HPDE6-E6E7 (cell line): ENCODE data around the gene CHP1.
A peak's percentile ranks its signal among the peaks of the same experiment; 100 is the strongest.
"Not testable (repeated sequence)": the region's sequence is repeated elsewhere in the genome, so short reads cannot be mapped to it uniquely, and the experiment has no call there.

Source experiments
- DNase-seq: peaks from one replicate; pipeline ENCODE4 v3.0.0; 2011; ENCODE audit warnings: missing footprints; ENCODE audit errors: extremely low spot score

The CHP1 gene

GRCh38 chr15:41256577-41257038 is 25.5 kb downstream of the CHP1 start:
- no peak for DNase-seq

GRCh38 chr15:41258750-41259471 is 27.8 kb downstream of the CHP1 start:
- DNase-seq, result no peak

- DNase-seq, result no peak
Observed at GRCh38 chr15:41259546-41260189, 28.6 kb downstream of the CHP1 start.

- not testable (repeated sequence) for DNase-seq
Observed at GRCh38 chr15:41260924-41261323, 29.9 kb downstream of the CHP1 start.

- DNase-seq, result no peak
Observed at GRCh38 chr15:41262571-41262970, 31.5 kb downstream of the CHP1 start.

GRCh38 chr15:41263891-41264351 is 32.9 kb downstream of the CHP1 start:
- no peak for DNase-seq

GRCh38 chr15:41269887-41270286 is 38.8 kb downstream of the CHP1 start:
- DNase-seq, result no peak

- no peak for DNase-seq
Observed at GRCh38 chr15:41276831-41277230, 45.8 kb downstream of the CHP1 start.

- DNase-seq, result no peak
Observed at GRCh38 chr15:41278319-41278718, 47.3 kb downstream of the CHP1 start.

- DNase-seq, result no peak
Observed at GRCh38 chr15:41279535-41280283, 48.6 kb downstream of the CHP1 start.

GRCh38 chr15:41281236-41281635 is 50.2 kb downstream of the CHP1 start:
- peak; percentile 50 for DNase-seq

- not testable (repeated sequence) for DNase-seq
Observed at GRCh38 chr15:41282436-41282835, 51.4 kb downstream of the CHP1 start.

- not testable (repeated sequence) for DNase-seq
Observed at GRCh38 chr15:41282980-41283652, 52.0 kb downstream of the CHP1 start.

- peak; percentile 99 for DNase-seq
Observed at GRCh38 chr15:41283653-41284426, 52.8 kb downstream of the CHP1 start.

- no peak for DNase-seq
Observed at GRCh38 chr15:41284427-41285177, 53.5 kb downstream of the CHP1 start.

- no peak for DNase-seq
Observed at GRCh38 chr15:41285285-41285684, 54.2 kb downstream of the CHP1 start.

GRCh38 chr15:41286665-41287333 is 55.7 kb downstream of the CHP1 start:
- no peak for DNase-seq

- no peak for DNase-seq
Observed at GRCh38 chr15:41288464-41288863, 57.4 kb downstream of the CHP1 start.

- DNase-seq, result no peak
Observed at GRCh38 chr15:41289953-41290352, 58.9 kb downstream of the CHP1 start.
